Stomach (tissue), 4 donors: ENCODE data around the gene ARL16.

ENCODE experiments used
- CTCF ChIP-seq, 7 experiments: fragments of 450-650 bp in 4 of 7; fragments of 200-600 bp in 3 of 7; sonication (generic) in 3 of 7; IDR thresholded peaks; one replicate each; pipeline ENCODE4 v1.5.1; 2016 to 2019; ENCODE audit warnings: antibody characterized with exemption in 7 of 7, control low read depth in 2 of 7, mild to moderate bottlenecking in 1 of 7
- EP300 ChIP-seq: sonication (generic); formaldehyde crosslinking; IDR thresholded peaks from one replicate; pipeline ENCODE4 v1.6.1; 2017; ENCODE audit warnings: antibody characterized with exemption
- POLR2A ChIP-seq, 4 donors: fragments of 450-650 bp; IDR thresholded peaks; one replicate each; pipeline ENCODE4 v1.6.1; 2016; ENCODE audit warnings: antibody characterized with exemption in 4 of 4, control low read depth in 2 of 4, mild to moderate bottlenecking in 1 of 4, moderate library complexity in 1 of 4
- POLR2AphosphoS5 ChIP-seq, 3 donors: sonication (generic); formaldehyde crosslinking; IDR thresholded peaks; one replicate each; pipeline ENCODE4 v1.6.1; 2016; ENCODE audit warnings: antibody characterized with exemption in 3 of 3

DNA sequence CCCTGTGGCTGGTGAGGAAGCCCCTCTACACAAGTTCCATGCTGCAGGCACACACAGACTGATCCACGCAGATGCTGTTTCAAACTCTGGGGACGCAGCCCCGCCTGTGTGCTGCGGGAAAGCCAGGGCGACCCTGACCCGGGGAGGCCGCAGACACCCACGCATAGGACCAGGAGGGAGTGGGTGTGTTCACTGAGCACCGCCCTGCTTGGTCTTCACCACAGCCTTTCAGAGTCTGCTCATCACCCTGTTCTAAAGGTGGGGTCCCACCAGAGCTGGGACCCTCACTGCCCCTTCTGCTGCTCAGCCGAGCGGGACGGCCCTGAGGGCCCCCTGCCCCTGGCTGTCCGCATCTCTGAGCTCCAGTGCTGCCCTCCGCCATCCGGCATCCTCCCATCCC is 39.1 kb downstream of the ARL16 start:
- TF ChIP-seq CTCF (IDR thresholded peaks at IDR 0.05) (no peak), POLR2AphosphoS5 (IDR thresholded peaks at IDR 0.05) (no peak), POLR2A (IDR thresholded peaks at IDR 0.05) (no peak), EP300 (no peak)
